Measurements from ENCODE around the gene PPM1L. TPM values are rescaled to one million over a fixed set of nuclear protein-coding genes. Genes with fewer than 3 reads are reported as not detected.

The PPM1L gene
- total RNA-seq, 1 donor from 2014 or later = 13.5 TPM

DNA sequence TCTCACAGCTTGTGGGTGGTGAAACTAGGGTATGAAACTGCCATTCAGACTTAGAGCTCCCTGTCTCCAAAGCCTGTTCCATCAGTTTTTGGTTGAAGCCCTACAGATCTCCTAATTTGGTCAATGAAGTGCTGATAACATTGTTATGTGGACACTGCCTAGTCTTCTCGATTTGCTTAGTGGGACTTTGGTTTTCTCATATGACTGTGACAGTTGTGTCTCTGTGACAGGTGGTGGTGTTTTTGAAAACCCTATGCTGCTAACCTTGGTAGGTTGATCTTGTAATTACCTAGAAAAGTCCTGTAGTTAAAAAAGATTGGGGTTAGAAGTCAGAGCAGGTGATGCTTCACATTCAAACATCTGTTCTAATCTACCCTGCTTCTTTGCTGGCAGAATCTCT, 9.2 kb downstream of the PPM1L start:
- Histone ChIP-seq H3K36me3 (no peaks in the 10 kb centered on the region), H3K4me3 (no peak overlapping the region), H3K9me3 (no peaks in the 10 kb centered on the region), H3K27me3 (no peaks in the 10 kb centered on the region), H3K27ac (no peak overlapping the region), H3K4me1 (no peaks in the 10 kb centered on the region)
- no peak for DNase-seq
- intact Hi-C loops (cut with DNase I) = no loop called here
- TF ChIP-seq, protein P1, sequence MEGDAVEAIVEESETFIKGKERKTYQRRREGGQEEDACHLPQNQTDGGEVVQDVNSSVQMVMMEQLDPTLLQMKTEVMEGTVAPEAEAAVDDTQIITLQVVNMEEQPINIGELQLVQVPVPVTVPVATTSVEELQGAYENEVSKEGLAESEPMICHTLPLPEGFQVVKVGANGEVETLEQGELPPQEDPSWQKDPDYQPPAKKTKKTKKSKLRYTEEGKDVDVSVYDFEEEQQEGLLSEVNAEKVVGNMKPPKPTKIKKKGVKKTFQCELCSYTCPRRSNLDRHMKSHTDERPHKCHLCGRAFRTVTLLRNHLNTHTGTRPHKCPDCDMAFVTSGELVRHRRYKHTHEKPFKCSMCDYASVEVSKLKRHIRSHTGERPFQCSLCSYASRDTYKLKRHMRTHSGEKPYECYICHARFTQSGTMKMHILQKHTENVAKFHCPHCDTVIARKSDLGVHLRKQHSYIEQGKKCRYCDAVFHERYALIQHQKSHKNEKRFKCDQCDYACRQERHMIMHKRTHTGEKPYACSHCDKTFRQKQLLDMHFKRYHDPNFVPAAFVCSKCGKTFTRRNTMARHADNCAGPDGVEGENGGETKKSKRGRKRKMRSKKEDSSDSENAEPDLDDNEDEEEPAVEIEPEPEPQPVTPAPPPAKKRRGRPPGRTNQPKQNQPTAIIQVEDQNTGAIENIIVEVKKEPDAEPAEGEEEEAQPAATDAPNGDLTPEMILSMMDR (IDR thresholded peaks at IDR 0.05) = no peak
- no peak for ATAC-seq

- no peak for DNase-seq
- intact Hi-C loops (cut with DNase I) = no loop called here
- H3K36me3 ChIP-seq = no peaks in the 10 kb centered on the region
- no peak overlapping the region for H3K27ac ChIP-seq
- no peaks in the 10 kb centered on the region for H3K9me3 ChIP-seq
- H3K4me3 ChIP-seq = no peak overlapping the region
- no peaks in the 10 kb centered on the region for H3K4me1 ChIP-seq
- ATAC-seq = no peak
- TF ChIP-seq, protein P1 (IDR thresholded peaks at IDR 0.05) = no peak
- no peaks in the 10 kb centered on the region for H3K27me3 ChIP-seq
Observed at GRCh38 chr3:160768031-160768430, 12.0 kb downstream of the PPM1L start.

GRCh38 chr3:160768918-160769317, 12.9 kb downstream of the PPM1L start:
- no peaks in the 10 kb centered on the region for H3K9me3 ChIP-seq
- no peak overlapping the region for H3K27ac ChIP-seq
- TF ChIP-seq, protein P1 (IDR thresholded peaks at IDR 0.05) = no peak
- no peaks in the 10 kb centered on the region for H3K4me1 ChIP-seq
- ATAC-seq (no peak), DNase-seq (no peak)
- H3K27me3 ChIP-seq = no peaks in the 10 kb centered on the region
- H3K4me3 ChIP-seq = no peak overlapping the region
- intact Hi-C loops (cut with DNase I) = no loop called here
- H3K36me3 ChIP-seq = no peaks in the 10 kb centered on the region

DNA sequence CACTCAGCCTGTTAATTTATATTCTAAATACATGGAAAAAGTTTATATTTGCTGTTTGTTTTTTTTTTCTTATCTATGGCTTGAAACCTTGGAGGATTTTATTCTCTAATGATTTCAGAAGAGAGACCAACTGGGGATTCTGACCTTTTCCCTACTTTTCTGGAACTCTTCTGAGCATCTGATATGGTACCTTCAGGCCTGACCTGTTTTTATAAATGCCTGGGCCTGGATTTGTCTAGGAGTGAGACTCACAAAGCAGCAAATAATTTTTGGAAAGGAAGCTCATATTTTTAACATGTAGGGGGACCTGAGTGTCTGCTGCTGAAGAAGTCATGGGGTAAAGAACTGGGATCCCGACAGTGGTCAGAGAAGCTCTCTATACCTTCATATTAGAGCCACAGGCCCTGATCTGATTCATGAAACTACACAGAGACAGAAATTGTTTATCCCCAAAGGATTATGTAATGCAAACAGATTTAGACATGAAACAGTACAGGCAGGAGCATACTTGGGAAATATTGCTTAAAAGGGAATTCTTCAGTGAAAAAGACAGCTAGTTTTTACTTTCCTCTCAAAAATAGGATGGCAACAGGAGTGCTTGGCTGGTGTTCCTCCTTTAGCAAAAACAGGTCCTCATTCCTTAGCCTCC, 15.9 kb downstream of the PPM1L start:
- intact Hi-C loops (cut with DNase I) = no loop called here
- H3K4me1 ChIP-seq = no peaks in the 10 kb centered on the region
- H3K27ac ChIP-seq = no peak overlapping the region
- TF ChIP-seq, protein P1 (IDR thresholded peaks at IDR 0.05) = no peak
- no peaks in the 10 kb centered on the region for H3K36me3 ChIP-seq
- no peaks in the 10 kb centered on the region for H3K9me3 ChIP-seq
- H3K27me3 ChIP-seq = no peaks in the 10 kb centered on the region
- ATAC-seq (no peak), DNase-seq (no peak)
- no peak overlapping the region for H3K4me3 ChIP-seq

DNA sequence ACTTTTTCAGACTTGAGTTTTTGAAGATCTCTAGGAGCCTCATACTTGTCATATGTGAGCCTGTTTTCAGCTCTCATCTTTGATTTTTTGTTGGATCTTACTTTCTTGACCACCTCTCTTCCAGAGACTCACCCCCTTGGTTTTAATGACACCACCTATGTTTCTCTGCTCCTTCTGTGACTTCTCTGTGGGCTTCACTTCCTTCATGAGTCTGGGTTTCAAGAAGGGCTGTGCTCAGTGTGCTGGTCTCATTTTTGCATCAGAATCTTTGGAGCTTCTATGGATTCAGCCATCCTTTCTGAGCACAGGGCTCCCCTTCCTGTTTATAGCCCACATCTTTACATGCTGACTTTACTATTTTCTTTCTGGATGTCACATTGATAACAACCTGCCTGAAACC, 17.7 kb downstream of the PPM1L start:
- intact Hi-C loops (cut with DNase I) = no loop called here
- TF ChIP-seq, protein P1 (IDR thresholded peaks at IDR 0.05) = no peak
- H3K4me3 ChIP-seq = no peak overlapping the region
- H3K9me3 ChIP-seq = no peaks in the 10 kb centered on the region
- no peaks in the 10 kb centered on the region for H3K36me3 ChIP-seq
- ATAC-seq (no peak), DNase-seq (no peak)
- H3K4me1 ChIP-seq = no peaks in the 10 kb centered on the region
- no peaks in the 10 kb centered on the region for H3K27me3 ChIP-seq
- H3K27ac ChIP-seq = no peak overlapping the region

- DNase-seq = no peak
- H3K4me3 ChIP-seq = no peak overlapping the region
- H3K27me3 ChIP-seq = no peaks in the 10 kb centered on the region
- TF ChIP-seq, protein P1 (IDR thresholded peaks at IDR 0.05) = no peak
- H3K36me3 ChIP-seq = no peaks in the 10 kb centered on the region
- ATAC-seq = no peak
- intact Hi-C loops (cut with DNase I) = no loop called here
- H3K9me3 ChIP-seq = no peaks in the 10 kb centered on the region
- no peak overlapping the region for H3K27ac ChIP-seq
- H3K4me1 ChIP-seq = no peaks in the 10 kb centered on the region
Observed at GRCh38 chr3:160774172-160774571, 18.1 kb downstream of the PPM1L start.

Data from upper lobe of right lung (tissue), 1 donor.